Activated B cell treated with CpG ODN at 0.5 μM for 24 hours (primary cell): Measurements from ENCODE around the gene ITPKB. TPM values are rescaled to one million over a fixed set of nuclear protein-coding genes. Genes with fewer than 3 reads are reported as not detected.

ENCODE experiments used
- ATAC-seq: fragments of 200-7000 bp; cut with Tn5 transposase; one replicate; pipeline ENCODE4 v1.10.0; 2021; ENCODE audit warnings: low read depth, mild to moderate bottlenecking, moderate library complexity
- CTCF ChIA-PET: fragments of 350-600 bp; sonication (Branson Sonifier 250); formaldehyde crosslinking; loops from one replicate; lab custom pipeline; 2021; ENCODE audit warnings: antibody characterized with exemption; lab: Charles Lee
- POLR2A ChIA-PET: fragments of 350-600 bp; sonication (Branson Sonifier 250); formaldehyde crosslinking; loops from one replicate; lab custom pipeline; 2021; ENCODE audit warnings: antibody characterized with exemption; lab: Charles Lee
- DNase-seq: peaks from one replicate; pipeline ENCODE4 v3.0.0; 2022
- H3K27ac Mint-ChIP-seq: one replicate; pipeline ENCODE4 v1.8.0; 2020; ENCODE audit warnings: mixed read lengths
- H3K27me3 Mint-ChIP-seq: one replicate; pipeline ENCODE4 v1.8.0; 2021; ENCODE audit warnings: mixed read lengths
- H3K36me3 Mint-ChIP-seq: one replicate; pipeline ENCODE4 v1.8.0; 2021; ENCODE audit warnings: low read depth, mixed read lengths
- H3K4me1 Mint-ChIP-seq: one replicate; pipeline ENCODE4 v1.8.0; 2021; ENCODE audit warnings: mixed read lengths
- H3K4me3 Mint-ChIP-seq: one replicate; pipeline ENCODE4 v1.8.0; 2020; ENCODE audit warnings: mild to moderate bottlenecking, mixed read lengths
- H3K9me3 Mint-ChIP-seq: one replicate; pipeline ENCODE4 v1.8.0; 2020; ENCODE audit warnings: mixed read lengths
- CTCF ChIP-seq: fragments of 200-600 bp; IDR thresholded peaks from one replicate; pipeline ENCODE4 v1.8.0; 2022; ENCODE audit warnings: antibody characterized with exemption, mild to moderate bottlenecking
- intact Hi-C: fragments of 100-400 bp; cut with micrococcal nuclease; formaldehyde crosslinking; loops from one replicate; pipeline ENCODE4 v1.15.1; 2024
- total RNA-seq: library from RNA; stranded (reverse); gene quantifications from 2 replicates; pipeline ENCODE4 v1.2.3, GENCODE V29; 2022

ITPKB gene
- total RNA-seq, 1 donor from 2014 or later: 97.3 TPM

- peak; percentile 12 for DNase-seq
- TF ChIP-seq CTCF: no peak
- ChIA-PET CTCF (interaction anchor here (2.1 to 8.4 kb wide), 2 partner anchors 57 to 195 kb away, joined by 7 to 91 read pairs; no protein-coding TSS in a partner anchor), POLR2A (no interaction called here)
- Mint-ChIP-seq H3K27ac (peak overlapping the region; percentile 72), H3K4me1 (peaks cover 81% of the 10 kb centered on the region), H3K36me3 (peaks cover 55% of the 10 kb centered on the region), H3K27me3 (no peaks in the 10 kb centered on the region), H3K9me3 (peaks cover 4% of the 10 kb centered on the region), H3K4me3 (no peak overlapping the region)
- no peak for ATAC-seq
- intact Hi-C loops: loop anchor here (5.0 kb wide), 1 partner anchor 241 kb away; the partner anchor contains the start of gene PSEN2
Measured at GRCh38 chr1:226631229-226632000, 107.7 kb downstream of the ITPKB start.

- peaks cover 82% of the 10 kb centered on the region for H3K4me1 Mint-ChIP-seq
- no peaks in the 10 kb centered on the region for H3K27me3 Mint-ChIP-seq
- intact Hi-C loops: loop anchor here (5.0 kb wide), 1 partner anchor 242 kb away; the partner anchor contains the start of gene PSEN2
- peaks cover 4% of the 10 kb centered on the region for H3K9me3 Mint-ChIP-seq
- no peak for TF ChIP-seq CTCF
- H3K27ac Mint-ChIP-seq: no peak overlapping the region
- ATAC-seq: no peak
- POLR2A ChIA-PET: interaction anchor here (0.6 to 1.0 kb wide), 2 partner anchors 24 to 91 kb away, joined by 3 read pairs; no protein-coding TSS in a partner anchor
- no peak for DNase-seq
- H3K4me3 Mint-ChIP-seq: no peak overlapping the region
- CTCF ChIA-PET: interaction anchor here (2.1 to 8.4 kb wide), 2 partner anchors 57 to 196 kb away, joined by 7 to 91 read pairs; no protein-coding TSS in a partner anchor
- peaks cover 47% of the 10 kb centered on the region for H3K36me3 Mint-ChIP-seq
Measured at GRCh38 chr1:226630592-226630991, 108.5 kb downstream of the ITPKB start.

GRCh38 chr1:226629896-226630550 lies 109.1 kb downstream of the ITPKB start:
- DNase-seq: peak; percentile 10
- peaks cover 42% of the 10 kb centered on the region for H3K36me3 Mint-ChIP-seq
- ATAC-seq: no peak
- intact Hi-C loops: loop anchor here (5.0 kb wide), 3 partner anchors 242 to 912 kb away; partner anchors contain the start of gene PSEN2
- H3K27me3 Mint-ChIP-seq: no peaks in the 10 kb centered on the region
- peaks cover 80% of the 10 kb centered on the region for H3K4me1 Mint-ChIP-seq
- H3K27ac Mint-ChIP-seq: no peak overlapping the region
- H3K4me3 Mint-ChIP-seq: no peak overlapping the region
- CTCF ChIA-PET: interaction anchor here (2.1 to 8.4 kb wide), 2 partner anchors 58 to 197 kb away, joined by 7 to 91 read pairs; no protein-coding TSS in a partner anchor
- POLR2A ChIA-PET: interaction anchor here (0.6 to 1.0 kb wide), 2 partner anchors 24 to 91 kb away, joined by 3 read pairs; no protein-coding TSS in a partner anchor
- H3K9me3 Mint-ChIP-seq: peaks cover 4% of the 10 kb centered on the region
- no peak for TF ChIP-seq CTCF

- no peak overlapping the region for H3K27ac Mint-ChIP-seq
- no peak overlapping the region for H3K4me3 Mint-ChIP-seq
- ChIA-PET POLR2A (no interaction called here), CTCF (interaction anchor here (2.0 kb wide), 1 partner anchor 198 kb away, joined by 7 read pairs; no protein-coding TSS in a partner anchor)
- no peaks in the 10 kb centered on the region for H3K27me3 Mint-ChIP-seq
- no peak for TF ChIP-seq CTCF
- H3K4me1 Mint-ChIP-seq: peaks cover 74% of the 10 kb centered on the region
- intact Hi-C loops: loop anchor here (5.0 kb wide), 2 partner anchors 808 to 913 kb away; no protein-coding TSS in a partner anchor
- ATAC-seq (no peak), DNase-seq (peak; percentile 13)
- H3K9me3 Mint-ChIP-seq: peaks cover 4% of the 10 kb centered on the region
- peaks cover 39% of the 10 kb centered on the region for H3K36me3 Mint-ChIP-seq
Measured at GRCh38 chr1:226629210-226629895, 109.7 kb downstream of the ITPKB start.
